HCT116 (cell line): ENCODE data around the gene ATP4A.

Source experiments
- CTCF ChIP-seq, 3 experiments: fragments of 200-600 bp in 1 of 3; sonication (generic) in 1 of 3; IDR thresholded peaks in 2 of 3; conservative IDR thresholded peaks in 1 of 3; 2 replicates each; pipeline ENCODE4 v1.5.1; 2012 to 2017; ENCODE audit warnings: low read depth in 2 of 3, low read length in 2 of 3, antibody characterized with exemption in 1 of 3, borderline replicate concordance in 1 of 3, control low read depth in 1 of 3, mild to moderate bottlenecking in 1 of 3, mixed read lengths in 1 of 3, mixed run types in 1 of 3, moderate library complexity in 1 of 3; ENCODE audit not compliant: insufficient read depth in 1 of 3
- POLR2A ChIP-seq: IDR thresholded peaks from 2 replicates; pipeline ENCODE4 v1.7.0; 2011; ENCODE audit warnings: borderline replicate concordance; ENCODE audit not compliant: insufficient read depth, insufficient read length; ENCODE audit errors: extremely low read depth
- POLR2AphosphoS5 ChIP-seq: IDR thresholded peaks from 2 replicates; pipeline ENCODE4 v1.6.1; 2011; ENCODE audit warnings: mild to moderate bottlenecking, low read depth, low read length, moderate library complexity
- REST ChIP-seq: IDR thresholded peaks from 2 replicates; pipeline ENCODE4 v1.6.1; 2012; ENCODE audit warnings: low read depth
- SRF ChIP-seq: IDR thresholded peaks from 2 replicates; pipeline ENCODE4 v1.6.1; 2012; ENCODE audit warnings: low read depth

GRCh38 chr19:35612224-35612558 lies 48.7 kb upstream of the ATP4A start:
- TF ChIP-seq POLR2A = no peak
- TF ChIP-seq CTCF (IDR thresholded peaks at IDR 0.05 in 2 of 3, conservative IDR thresholded peaks at IDR 0.05 in 1 of 3; ENCODE audit: borderline replicate concordance in 1 of 3, insufficient read depth in 1 of 3, low read depth in 2 of 3, low read length in 2 of 3) = no peak
- TF ChIP-seq SRF = no peak
- TF ChIP-seq POLR2AphosphoS5 = no peak
- no peak for TF ChIP-seq REST
